ENCODE measurements around the gene CADPS. TPM values are rescaled to one million over a fixed set of nuclear protein-coding genes. Genes with fewer than 3 reads are reported as not detected.

Gene CADPS
- polyA plus RNA-seq, 3 donors = not detected

DNA sequence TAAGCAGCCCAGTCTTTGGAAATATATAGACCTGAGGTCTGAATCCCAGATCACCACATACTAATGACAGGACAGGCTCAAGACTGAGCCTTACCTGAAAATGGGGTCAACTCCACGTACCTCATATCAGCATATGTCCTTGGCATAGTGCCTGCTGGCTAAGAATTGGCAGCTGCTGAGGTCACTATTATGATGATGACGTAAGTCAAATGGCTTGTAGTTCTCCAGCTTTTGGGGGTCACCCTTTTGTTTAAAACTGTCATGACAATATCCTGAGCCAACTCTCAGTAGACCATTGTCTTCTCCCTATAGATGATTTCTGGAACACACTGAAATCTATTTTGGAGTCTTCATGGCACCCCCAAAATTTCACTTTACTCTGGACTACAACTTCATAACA lies 16.8 kb upstream of the CADPS start:
- WGBS (ENCODE audit: insufficient coverage) = 100% methylated on average over 2 of the region's 2 CpGs
- Histone ChIP-seq H3K36me3 (replicated peaks in 1 of 2; ENCODE audit: control insufficient read depth in 1 of 2, insufficient read depth in 2 of 2, low read length in 2 of 2) (no peaks in the 10 kb centered on the region), H3K4me1 (ENCODE audit: control insufficient read depth in 1 of 2, insufficient read depth in 2 of 2, low read length in 2 of 2) (no peaks in the 10 kb centered on the region), H3K4me3 (replicated peaks in 1 of 3; ENCODE audit: low read depth in 2 of 3, low read length in 3 of 3) (no peak overlapping the region), H3K79me2 (ENCODE audit: insufficient read depth, low read length) (no peaks in the 10 kb centered on the region), H3K27ac (ENCODE audit: low read depth in 1 of 2, low read length in 2 of 2) (no peak overlapping the region), H3K27me3 (ENCODE audit: control insufficient read depth in 2 of 2, insufficient read depth in 2 of 2, low read length in 2 of 2) (no peaks in the 10 kb centered on the region), H2AFZ (ENCODE audit: insufficient read depth, low read depth, low read length, poor library complexity, severe bottlenecking) (no peak overlapping the region), H3K9me3 (replicated peaks in 1 of 2; ENCODE audit: control insufficient read depth in 1 of 2, insufficient read depth in 1 of 2, low read length in 2 of 2) (no peaks in the 10 kb centered on the region), H3K9ac (ENCODE audit: insufficient read depth, low read length, poor library complexity, severe bottlenecking) (no peak overlapping the region), H3K4me2 (replicated peaks; ENCODE audit: extremely low read depth, low read length, poor library complexity, severe bottlenecking) (no peak overlapping the region), H4K20me1 (ENCODE audit: insufficient read depth, low read length) (no peaks in the 10 kb centered on the region)
- TF ChIP-seq, protein P1, sequence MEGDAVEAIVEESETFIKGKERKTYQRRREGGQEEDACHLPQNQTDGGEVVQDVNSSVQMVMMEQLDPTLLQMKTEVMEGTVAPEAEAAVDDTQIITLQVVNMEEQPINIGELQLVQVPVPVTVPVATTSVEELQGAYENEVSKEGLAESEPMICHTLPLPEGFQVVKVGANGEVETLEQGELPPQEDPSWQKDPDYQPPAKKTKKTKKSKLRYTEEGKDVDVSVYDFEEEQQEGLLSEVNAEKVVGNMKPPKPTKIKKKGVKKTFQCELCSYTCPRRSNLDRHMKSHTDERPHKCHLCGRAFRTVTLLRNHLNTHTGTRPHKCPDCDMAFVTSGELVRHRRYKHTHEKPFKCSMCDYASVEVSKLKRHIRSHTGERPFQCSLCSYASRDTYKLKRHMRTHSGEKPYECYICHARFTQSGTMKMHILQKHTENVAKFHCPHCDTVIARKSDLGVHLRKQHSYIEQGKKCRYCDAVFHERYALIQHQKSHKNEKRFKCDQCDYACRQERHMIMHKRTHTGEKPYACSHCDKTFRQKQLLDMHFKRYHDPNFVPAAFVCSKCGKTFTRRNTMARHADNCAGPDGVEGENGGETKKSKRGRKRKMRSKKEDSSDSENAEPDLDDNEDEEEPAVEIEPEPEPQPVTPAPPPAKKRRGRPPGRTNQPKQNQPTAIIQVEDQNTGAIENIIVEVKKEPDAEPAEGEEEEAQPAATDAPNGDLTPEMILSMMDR (IDR thresholded peaks at IDR 0.05) = no peak
- intact Hi-C loops (cut with micrococcal nuclease) = no loop called here
- Mint-ChIP-seq H3K36me3 (no peaks in the 10 kb centered on the region), H3K4me1 (no peaks in the 10 kb centered on the region), H3K27me3 (ENCODE audit: low read depth in 3 of 3) (peaks cover 0 to 5% (median 0%) of the 10 kb centered on the region in 3 donors), H3K27ac (no peak overlapping the region), H3K9me3 (peaks cover 0 to 3% (median 0%) of the 10 kb centered on the region in 7 donors), H3K4me3 (no peak overlapping the region)
- no peak for DNase-seq

DNA sequence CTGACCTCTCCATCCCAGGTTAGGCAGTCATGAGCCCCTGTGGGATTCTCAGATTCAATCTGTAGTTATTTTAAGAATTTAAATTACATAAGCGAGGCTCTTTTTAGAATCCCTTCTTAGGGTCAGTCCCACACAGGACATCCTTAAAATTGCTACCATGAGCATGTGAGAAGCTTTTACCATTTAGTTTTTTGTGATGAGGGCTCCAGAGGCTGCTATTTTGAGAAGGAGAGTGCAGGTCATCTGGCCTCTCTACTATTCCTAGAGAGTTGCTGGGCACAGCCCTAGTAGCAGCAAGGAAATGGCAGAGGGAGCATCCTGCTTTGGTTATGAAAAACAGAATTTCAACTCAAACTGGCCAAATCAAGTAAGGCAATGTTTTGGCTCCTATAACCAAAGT lies 13.6 kb upstream of the CADPS start:
- no peak for DNase-seq
- no peaks in the 10 kb centered on the region for H4K20me1 ChIP-seq (ENCODE audit: insufficient read depth, low read length)
- H2AFZ ChIP-seq (ENCODE audit: insufficient read depth, low read depth, low read length, poor library complexity, severe bottlenecking) = no peak overlapping the region
- no peaks in the 10 kb centered on the region for H3K4me1 ChIP-seq (ENCODE audit: control insufficient read depth in 1 of 2, insufficient read depth in 2 of 2, low read length in 2 of 2)
- H3K4me3 Mint-ChIP-seq = no peak overlapping the region
- no peaks in the 10 kb centered on the region for H3K36me3 ChIP-seq (replicated peaks in 1 of 2; ENCODE audit: control insufficient read depth in 1 of 2, insufficient read depth in 2 of 2, low read length in 2 of 2)
- H3K27me3 ChIP-seq (ENCODE audit: control insufficient read depth in 2 of 2, insufficient read depth in 2 of 2, low read length in 2 of 2) = no peaks in the 10 kb centered on the region
- H3K9me3 ChIP-seq (replicated peaks in 1 of 2; ENCODE audit: control insufficient read depth in 1 of 2, insufficient read depth in 1 of 2, low read length in 2 of 2) = no peaks in the 10 kb centered on the region
- no peak overlapping the region for H3K27ac Mint-ChIP-seq
- H3K36me3 Mint-ChIP-seq = no peaks in the 10 kb centered on the region
- H3K4me2 ChIP-seq (replicated peaks; ENCODE audit: extremely low read depth, low read length, poor library complexity, severe bottlenecking) = no peak overlapping the region
- peaks cover 0 to 2% (median 0%) of the 10 kb centered on the region in 7 donors for H3K9me3 Mint-ChIP-seq
- H3K9ac ChIP-seq (ENCODE audit: insufficient read depth, low read length, poor library complexity, severe bottlenecking) = no peak overlapping the region
- TF ChIP-seq, protein P1 (IDR thresholded peaks at IDR 0.05) = no peak
- WGBS (ENCODE audit: insufficient coverage) = no CpG with 5 or more reads among the region's 1 CpG
- no peak overlapping the region for H3K4me3 ChIP-seq (replicated peaks in 1 of 3; ENCODE audit: low read depth in 2 of 3, low read length in 3 of 3)
- no peaks in the 10 kb centered on the region for H3K4me1 Mint-ChIP-seq
- peaks cover 0 to 3% (median 0%) of the 10 kb centered on the region in 3 donors for H3K27me3 Mint-ChIP-seq (ENCODE audit: low read depth in 3 of 3)
- no peaks in the 10 kb centered on the region for H3K79me2 ChIP-seq (ENCODE audit: insufficient read depth, low read length)
- intact Hi-C loops (cut with micrococcal nuclease) = no loop called here
- no peak overlapping the region for H3K27ac ChIP-seq (ENCODE audit: low read depth in 1 of 2, low read length in 2 of 2)
